Stimulated activated CD4-positive, alpha-beta T cell treated with anti-CD3 and anti-CD28 coated beads, Interleukin-1b, Interleukin-23, amount 100 ng/mL, for 1 hour (primary cell): ENCODE measurements around the gene SYNRG.
"Not testable (repeated sequence)": the region's sequence is repeated elsewhere in the genome, so short reads cannot be mapped to it uniquely, and the experiment has no call there.

Experiments used
- DNase-seq, 2 donors: peaks; one replicate each; pipeline ENCODE4 v3.0.0-alpha.2; 2020; ENCODE audit warnings: low read depth in 2 of 2

SYNRG gene

GRCh38 chr17:37609170-37610040 lies at the start of gene SYNRG:
Gene SYNRG (minus strand): TSS chr17:37609418. CDS start chr17:37609355, 63 bp downstream.
- DNase-seq = peak; percentile 88 to 89

- DNase-seq = no peak
Measured at GRCh38 chr17:37657202-37657601, 48.0 kb upstream of the SYNRG start.

GRCh38 chr17:37651849-37652248 lies 42.6 kb upstream of the SYNRG start:
- no peak for DNase-seq

- DNase-seq = no peak
Measured at GRCh38 chr17:37650419-37651003, 41.3 kb upstream of the SYNRG start.

GRCh38 chr17:37648555-37648954 lies 39.3 kb upstream of the SYNRG start:
- DNase-seq = no peak

GRCh38 chr17:37647856-37648255 lies 38.6 kb upstream of the SYNRG start:
- DNase-seq = no peak

- DNase-seq = no peak
Measured at GRCh38 chr17:37643869-37644268, 34.7 kb upstream of the SYNRG start.

GRCh38 chr17:37643118-37643766 lies 34.0 kb upstream of the SYNRG start, which contains the start of gene DDX52:
Gene DDX52 (minus strand): TSS chr17:37643446. CDS start chr17:37643420, 26 bp downstream.
- peak; percentile 70 to 75 for DNase-seq

- no peak for DNase-seq
Measured at GRCh38 chr17:37642681-37643080, 33.5 kb upstream of the SYNRG start.

GRCh38 chr17:37640015-37640414 lies 30.8 kb upstream of the SYNRG start:
- no peak for DNase-seq

- DNase-seq = no peak
Measured at GRCh38 chr17:37637956-37638355, 28.7 kb upstream of the SYNRG start.

- not testable (repeated sequence) for DNase-seq
Measured at GRCh38 chr17:37616430-37616829, 7.2 kb upstream of the SYNRG start.

GRCh38 chr17:37614823-37615222 lies 5.6 kb upstream of the SYNRG start:
- no peak for DNase-seq

- no peak for DNase-seq
Measured at GRCh38 chr17:37614391-37614790, 5.2 kb upstream of the SYNRG start.

- no peak for DNase-seq
Measured at GRCh38 chr17:37610971-37611370, 1.8 kb upstream of the SYNRG start.

- DNase-seq = not testable (repeated sequence)
Measured at GRCh38 chr17:37610041-37610420, 813 bp upstream of the SYNRG start.

- no peak for DNase-seq
Measured at GRCh38 chr17:37608351-37609169, 658 bp downstream of the SYNRG start.

GRCh38 chr17:37607637-37608331 lies 1.4 kb downstream of the SYNRG start:
- DNase-seq = no peak

- DNase-seq = no peak
Measured at GRCh38 chr17:37605813-37606505, 3.3 kb downstream of the SYNRG start.

- DNase-seq = no peak
Measured at GRCh38 chr17:37605081-37605480, 4.1 kb downstream of the SYNRG start.

- DNase-seq = no peak
Measured at GRCh38 chr17:37604556-37604955, 4.7 kb downstream of the SYNRG start.
